Neural crest cell (in vitro differentiated cells): ENCODE data around the gene SMIM38. TPM values are rescaled to one million over a fixed set of nuclear protein-coding genes. Genes with fewer than 3 reads are reported as not detected.
A peak's percentile ranks its signal among the peaks of the same experiment; 100 is the strongest.

Source experiments
- DNase-seq: peaks from one replicate; pipeline ENCODE4 v3.0.0; 2021; ENCODE audit warnings: low read depth, mixed read lengths, low spot score
- H3K27ac Mint-ChIP-seq: one replicate; pipeline ENCODE4 v1.8.0; 2021; ENCODE audit warnings: mild to moderate bottlenecking, mixed read lengths; ENCODE audit not compliant: unreplicated experiment
- H3K27me3 Mint-ChIP-seq: 2 replicates; pipeline ENCODE4 v1.8.0; 2021; ENCODE audit warnings: low read depth, mild to moderate bottlenecking, mixed read lengths
- H3K36me3 Mint-ChIP-seq: 2 replicates; pipeline ENCODE4 v1.8.0; 2021; ENCODE audit warnings: low read depth, mild to moderate bottlenecking, mixed read lengths
- H3K4me1 Mint-ChIP-seq: 2 replicates; pipeline ENCODE4 v1.8.0; 2021; ENCODE audit warnings: mixed read lengths
- H3K4me3 Mint-ChIP-seq: one replicate; pipeline ENCODE4 v1.8.0; 2021; ENCODE audit warnings: mild to moderate bottlenecking, mixed read lengths
- H3K9me3 Mint-ChIP-seq: 2 replicates; pipeline ENCODE4 v1.8.0; 2021; ENCODE audit warnings: mixed read lengths
- CTCF ChIP-seq: fragments of 200-600 bp; sonication (generic); conservative IDR thresholded peaks from 2 replicates; pipeline ENCODE4 v1.5.0; 2021; ENCODE audit warnings: antibody characterized with exemption, mild to moderate bottlenecking
- total RNA-seq: library from RNA; stranded (reverse); gene quantifications from 2 replicates; pipeline ENCODE4 v1.2.1, GENCODE V29; 2021

SMIM38 gene
- total RNA-seq, 1 donor from 2014 or later = 1.4 TPM

GRCh38 chr11:69204246-69204940, 48.7 kb downstream of the SMIM38 start:
- Mint-ChIP-seq H3K4me1 (peaks cover 41% of the 10 kb centered on the region), H3K27ac (peak overlapping the region; percentile 35), H3K9me3 (no peaks in the 10 kb centered on the region), H3K36me3 (peaks cover 2% of the 10 kb centered on the region), H3K4me3 (no peak overlapping the region), H3K27me3 (peaks cover 12% of the 10 kb centered on the region)
- no peak for TF ChIP-seq CTCF
- no peak for DNase-seq

DNA sequence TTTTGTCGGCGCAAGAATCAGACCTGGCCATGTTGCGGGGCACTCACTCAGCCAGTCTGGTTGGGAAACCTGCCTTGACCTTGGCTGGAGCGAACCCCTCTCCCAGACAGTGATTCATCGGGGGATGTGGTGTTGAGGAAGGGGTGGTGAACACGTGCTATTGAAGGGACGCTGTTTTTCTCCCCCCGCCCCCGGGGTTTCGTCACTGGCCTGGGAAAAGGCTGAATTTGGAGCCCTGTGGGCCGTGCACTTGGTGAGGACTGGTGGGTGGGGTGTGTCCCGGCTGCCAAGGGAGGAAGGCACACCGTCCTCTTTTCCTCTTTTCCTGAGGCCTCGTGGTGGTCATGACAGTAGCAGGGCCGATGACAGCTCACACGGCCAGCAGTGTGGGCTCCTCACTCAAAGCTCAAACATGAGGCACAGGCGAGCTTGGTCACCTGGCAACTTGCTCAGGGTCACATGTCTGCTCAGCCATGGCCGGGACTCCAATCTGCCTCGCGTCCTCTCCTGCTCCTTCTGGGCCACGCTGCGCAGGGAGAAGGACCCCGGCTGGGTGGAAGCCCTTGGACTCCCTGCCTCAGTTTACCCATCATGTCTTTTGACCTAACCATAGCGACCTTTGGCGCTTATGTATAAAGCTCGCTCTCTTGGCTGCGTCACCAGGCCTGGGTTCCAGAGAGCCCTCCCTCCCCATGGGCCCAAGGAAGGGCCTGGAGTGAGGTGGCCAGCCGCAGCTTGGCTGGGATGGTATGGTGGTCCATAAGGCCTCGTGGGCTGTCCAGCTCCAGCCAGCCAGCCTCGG, 49.4 kb downstream of the SMIM38 start:
- Mint-ChIP-seq H3K27me3 (peaks cover 5% of the 10 kb centered on the region), H3K4me1 (peaks cover 33% of the 10 kb centered on the region)
- no peak for DNase-seq

More for the DNA sequence above, 49.4 kb downstream of the SMIM38 start:
- no peaks in the 10 kb centered on the region for H3K9me3 Mint-ChIP-seq
- TF ChIP-seq CTCF = no peak
- H3K36me3 Mint-ChIP-seq = peaks cover 2% of the 10 kb centered on the region
- no peak overlapping the region for H3K27ac Mint-ChIP-seq
- H3K4me3 Mint-ChIP-seq = no peak overlapping the region

Other genes with a start within 250 kb of the SMIM38 start
- gene MRGPRD, start 174.9 kb upstream of the SMIM38 start, total RNA-seq = not detected in 2 replicates
- 0.16 and 0.23 TPM in 2 replicates for gene MRGPRF, start 142.7 kb upstream of the SMIM38 start, total RNA-seq
- gene TPCN2, start 107.0 kb upstream of the SMIM38 start, total RNA-seq = 14.2 and 14.4 TPM in 2 replicates
- 0.16 and 0.35 TPM in 2 replicates for gene MYEOV, start 138.2 kb downstream of the SMIM38 start, total RNA-seq